Endodermal cell (in vitro differentiated cells): ENCODE measurements around the gene DAP. TPM values are rescaled to one million over a fixed set of nuclear protein-coding genes. Genes with fewer than 3 reads are reported as not detected.

ENCODE experiments used
- DNase-seq: peaks from one replicate; pipeline ENCODE4 v3.0.0-alpha.2; 2017
- H3K27ac ChIP-seq: 2 replicates; pipeline ENCODE4 v1.5.1; 2013; ENCODE audit warnings: mild to moderate bottlenecking, low read depth, low read length, moderate library complexity
- H3K27me3 ChIP-seq: 2 replicates; pipeline ENCODE4 v1.6.1; 2013; ENCODE audit warnings: mild to moderate bottlenecking, low read length, moderate library complexity; ENCODE audit not compliant: insufficient read depth, control insufficient read depth, poor library complexity, severe bottlenecking
- H3K36me3 ChIP-seq: 2 replicates; pipeline ENCODE4 v1.7.0; 2013; ENCODE audit warnings: mild to moderate bottlenecking, low read length, moderate library complexity; ENCODE audit not compliant: control insufficient read depth, insufficient read depth
- H3K4me1 ChIP-seq: one replicate; pipeline ENCODE4 v1.7.0; 2013; ENCODE audit warnings: low read length; ENCODE audit not compliant: control insufficient read depth, insufficient read depth
- H3K4me3 ChIP-seq: 2 replicates; pipeline ENCODE4 v1.5.1; 2013; ENCODE audit warnings: mild to moderate bottlenecking, low read length, moderate library complexity
- H3K9ac ChIP-seq: 2 replicates; pipeline ENCODE4 v1.6.1; 2013; ENCODE audit warnings: mild to moderate bottlenecking, low read length, moderate library complexity; ENCODE audit not compliant: poor library complexity, severe bottlenecking; ENCODE audit errors: extremely low read depth
- H3K9me3 ChIP-seq: 2 replicates; pipeline ENCODE4 v1.6.1; 2013; ENCODE audit warnings: mild to moderate bottlenecking, low read length, moderate library complexity; ENCODE audit not compliant: control insufficient read depth
- H3K27ac Mint-ChIP-seq: 2 replicates; pipeline ENCODE4 v1.8.0; 2020; ENCODE audit warnings: mixed read lengths
- H3K27me3 Mint-ChIP-seq: 2 replicates; pipeline ENCODE4 v1.8.0; 2021; ENCODE audit warnings: mild to moderate bottlenecking, mixed read lengths; ENCODE audit not compliant: insufficient read depth
- H3K36me3 Mint-ChIP-seq: 2 replicates; pipeline ENCODE4 v1.8.0; 2020; ENCODE audit warnings: low read depth, mixed read lengths
- H3K4me1 Mint-ChIP-seq: 2 replicates; pipeline ENCODE4 v1.8.0; 2020; ENCODE audit warnings: mixed read lengths
- H3K4me3 Mint-ChIP-seq: 2 replicates; pipeline ENCODE4 v1.8.0; 2020; ENCODE audit warnings: mild to moderate bottlenecking, moderate library complexity, mixed read lengths
- H3K9me3 Mint-ChIP-seq: 2 replicates; pipeline ENCODE4 v1.8.0; 2020; ENCODE audit warnings: mild to moderate bottlenecking, mixed read lengths
- WGBS, 2 experiments: methylation state at CpG; one replicate each; pipeline versions ENCODE4 v1.1.5 to v1.1.7; 2013; ENCODE audit warnings: missing lambda C conversion rate in 2 of 2, mixed read lengths in 1 of 2; ENCODE audit not compliant: insufficient coverage in 1 of 2, insufficient read length in 1 of 2; 5-methylcytosine and 5-hydroxymethylcytosine counted together
- total RNA-seq, 2 donors: library from RNA; stranded (reverse); fragmentation: NEBNext Ultra II Directional in 1 of 2; extraction: Animal tissue kit (Norgen Biotek cat#: 25700) in 1 of 2; gene quantifications; 2 replicates in 1 of 2; 3 replicates in 1 of 2; pipeline ENCODE4 v1.2.1, GENCODE V29; 2021
- TF ChIP-seq, protein P1 (sequence below): fragments of 200-600 bp; sonication (generic); conservative IDR thresholded peaks from 2 replicates; pipeline ENCODE4 v1.5.0; 2021; ENCODE audit warnings: antibody characterized with exemption, mild to moderate bottlenecking

Gene DAP
- total RNA-seq, 2 donors from 2014 or later = 77.7 to 106 TPM

DNA sequence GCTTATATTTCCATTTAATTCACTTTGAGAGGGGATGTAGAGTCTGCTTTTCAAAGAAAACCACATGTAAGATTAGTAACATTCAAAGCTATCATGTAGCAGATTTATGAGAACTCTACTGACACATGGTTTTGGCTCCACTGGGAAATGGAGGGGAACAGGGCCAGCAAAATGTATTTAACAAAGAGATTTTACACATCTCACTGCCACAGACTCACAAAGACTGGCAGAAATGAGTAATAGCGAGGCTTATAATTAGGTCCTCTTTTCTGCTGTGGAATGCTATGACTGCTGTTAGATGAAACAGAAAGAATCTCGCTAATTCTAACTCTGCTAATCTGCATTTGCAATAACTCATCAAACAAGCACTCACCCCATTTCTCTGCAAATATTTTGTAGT, 4.5 kb downstream of the DAP start:
- Histone ChIP-seq H3K4me1 (no peaks in the 10 kb centered on the region), H3K36me3 (peaks cover 25% of the 10 kb centered on the region), H3K4me3 (no peak overlapping the region), H3K27me3 (no peaks in the 10 kb centered on the region), H3K9ac (no peak overlapping the region), H3K27ac (no peak overlapping the region), H3K9me3 (peaks cover 5% of the 10 kb centered on the region)
- Mint-ChIP-seq H3K27ac (no peak overlapping the region), H3K36me3 (peaks cover 36% of the 10 kb centered on the region), H3K27me3 (peaks cover 3% of the 10 kb centered on the region), H3K9me3 (no peaks in the 10 kb centered on the region), H3K4me3 (no peak overlapping the region), H3K4me1 (peaks cover 21% of the 10 kb centered on the region)
- no peak for DNase-seq
- TF ChIP-seq, protein P1, sequence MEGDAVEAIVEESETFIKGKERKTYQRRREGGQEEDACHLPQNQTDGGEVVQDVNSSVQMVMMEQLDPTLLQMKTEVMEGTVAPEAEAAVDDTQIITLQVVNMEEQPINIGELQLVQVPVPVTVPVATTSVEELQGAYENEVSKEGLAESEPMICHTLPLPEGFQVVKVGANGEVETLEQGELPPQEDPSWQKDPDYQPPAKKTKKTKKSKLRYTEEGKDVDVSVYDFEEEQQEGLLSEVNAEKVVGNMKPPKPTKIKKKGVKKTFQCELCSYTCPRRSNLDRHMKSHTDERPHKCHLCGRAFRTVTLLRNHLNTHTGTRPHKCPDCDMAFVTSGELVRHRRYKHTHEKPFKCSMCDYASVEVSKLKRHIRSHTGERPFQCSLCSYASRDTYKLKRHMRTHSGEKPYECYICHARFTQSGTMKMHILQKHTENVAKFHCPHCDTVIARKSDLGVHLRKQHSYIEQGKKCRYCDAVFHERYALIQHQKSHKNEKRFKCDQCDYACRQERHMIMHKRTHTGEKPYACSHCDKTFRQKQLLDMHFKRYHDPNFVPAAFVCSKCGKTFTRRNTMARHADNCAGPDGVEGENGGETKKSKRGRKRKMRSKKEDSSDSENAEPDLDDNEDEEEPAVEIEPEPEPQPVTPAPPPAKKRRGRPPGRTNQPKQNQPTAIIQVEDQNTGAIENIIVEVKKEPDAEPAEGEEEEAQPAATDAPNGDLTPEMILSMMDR = no peak
- whole genome bisulfite sequencing, 2 experiments = 92 to 100% methylated on average over 1 to 2 of the region's 2 CpGs

DNA sequence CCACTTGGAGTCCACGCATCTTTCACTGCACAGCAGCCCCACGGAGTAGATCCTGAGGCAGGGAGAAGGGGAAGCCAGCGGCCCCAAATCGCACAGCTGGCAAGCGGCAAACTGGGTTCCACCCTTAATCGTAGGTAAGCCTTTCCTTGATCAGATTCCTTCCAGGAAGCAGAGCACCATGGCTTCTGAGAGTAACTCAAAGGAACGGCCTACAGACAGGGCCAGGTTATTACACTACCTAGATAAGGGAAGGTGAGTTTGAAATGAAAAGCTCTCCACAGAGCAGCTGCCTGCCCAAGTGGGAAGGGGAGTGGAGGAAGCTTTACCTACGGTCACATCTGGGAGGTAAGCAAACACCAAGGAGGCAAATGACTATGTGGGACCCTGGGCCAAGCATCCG, 7.9 kb downstream of the DAP start:
- Mint-ChIP-seq H3K27ac (no peak overlapping the region), H3K9me3 (no peaks in the 10 kb centered on the region), H3K27me3 (no peaks in the 10 kb centered on the region), H3K36me3 (peaks cover 50% of the 10 kb centered on the region), H3K4me3 (no peak overlapping the region), H3K4me1 (peaks cover 16% of the 10 kb centered on the region)
- DNase-seq = no peak
- Histone ChIP-seq H3K27ac (no peak overlapping the region), H3K9me3 (peaks cover 5% of the 10 kb centered on the region), H3K4me3 (no peak overlapping the region), H3K9ac (no peak overlapping the region), H3K27me3 (no peaks in the 10 kb centered on the region), H3K36me3 (peaks cover 32% of the 10 kb centered on the region), H3K4me1 (no peaks in the 10 kb centered on the region)
- 97 to 98% methylated on average over 6 to 9 of the region's 9 CpGs for WGBS, 2 experiments
- TF ChIP-seq, protein P1 = no peak

DNA sequence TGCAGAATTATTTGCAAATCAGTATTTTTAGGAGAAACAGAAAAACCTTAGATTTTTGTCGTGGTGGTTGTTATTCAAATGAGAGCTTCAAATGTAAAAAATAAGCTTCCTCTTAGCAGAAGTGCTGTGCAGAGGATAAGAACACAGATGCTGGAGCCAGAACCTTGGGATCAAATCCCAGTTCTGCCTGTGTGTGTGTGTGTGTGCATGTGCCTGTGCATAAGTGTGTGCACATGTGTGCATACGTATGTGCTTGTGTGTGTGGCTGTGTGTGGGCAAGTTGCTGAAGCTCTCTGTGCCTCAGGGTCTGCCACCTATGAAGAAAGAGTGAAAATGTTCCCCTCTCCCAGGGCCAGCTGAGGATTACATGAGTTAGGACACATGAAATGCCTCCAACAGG, 8.6 kb downstream of the DAP start:
- Mint-ChIP-seq H3K4me3 (no peak overlapping the region), H3K27me3 (no peaks in the 10 kb centered on the region), H3K36me3 (peaks cover 53% of the 10 kb centered on the region), H3K4me1 (peaks cover 12% of the 10 kb centered on the region), H3K9me3 (no peaks in the 10 kb centered on the region), H3K27ac (no peak overlapping the region)
- H3K9ac ChIP-seq = no peak overlapping the region
- no peak for DNase-seq
- no peaks in the 10 kb centered on the region for H3K4me1 ChIP-seq
- H3K36me3 ChIP-seq = peaks cover 35% of the 10 kb centered on the region
- H3K27me3 ChIP-seq = no peaks in the 10 kb centered on the region
- H3K4me3 ChIP-seq = no peak overlapping the region
- TF ChIP-seq, protein P1 = no peak
- H3K27ac ChIP-seq = no peak overlapping the region
- peaks cover 5% of the 10 kb centered on the region for H3K9me3 ChIP-seq
- WGBS, 2 experiments = 90 to 93% methylated on average over 1 to 2 of the region's 2 CpGs
